PC-3 (cell line): ENCODE data around the gene MON1B. TPM values are rescaled to one million over a fixed set of nuclear protein-coding genes. Genes with fewer than 3 reads are reported as not detected.

Experiments
- ATAC-seq: fragments of 200-7000 bp; cut with Tn5 transposase; 2 replicates; pipeline ENCODE4 v1.9.1; 2020; ENCODE audit warnings: mild to moderate bottlenecking, moderate library complexity
- Bru-seq: library from RNA; stranded (reverse); fragments of 400-500 nt; gene quantifications from one replicate; lab custom pipeline; 2021; lab: Mats Ljungman, UMichigan
- BruChase-seq, 2 experiments: library from RNA; stranded (reverse); fragments of 400-500 nt; gene quantifications; one replicate each; lab custom pipeline; 2021; lab: Mats Ljungman, UMichigan
- BruUV-seq: library from RNA; stranded (reverse); fragments of 400-500 nt; replicated peaks from 2 replicates; lab custom pipeline; 2021; lab: Mats Ljungman, UMichigan
- CTCF ChIA-PET: fragments of 300-600 bp; sonication (Branson Sonifier 250); formaldehyde crosslinking; loops from one replicate; lab custom pipeline; 2022; ENCODE audit warnings: antibody characterized with exemption; lab: Charles Lee
- POLR2A ChIA-PET: fragments of 300-600 bp; sonication (Branson Sonifier 250); formaldehyde crosslinking; loops from one replicate; lab custom pipeline; 2022; ENCODE audit warnings: antibody characterized with exemption; ENCODE audit not compliant: unreplicated experiment; lab: Charles Lee
- DNase-seq: peaks from one replicate; pipeline ENCODE4 v3.0.0-alpha.2; 2015
- H2AFZ ChIP-seq: fragments of 300-600 bp; sonication (generic); 2 replicates; pipeline ENCODE4 v1.6.0; 2016; ENCODE audit warnings: antibody characterized with exemption, low read length
- H3F3A ChIP-seq: fragments of 300-600 bp; sonication (generic); one replicate; pipeline ENCODE4 v1.6.0; 2017; ENCODE audit warnings: antibody characterized with exemption, low read length, control low read depth, mild to moderate bottlenecking; ENCODE audit not compliant: unreplicated experiment
- H3K27ac ChIP-seq: fragments of 300-600 bp; sonication (generic); 2 replicates; pipeline ENCODE4 v1.5.1; 2016; ENCODE audit warnings: mild to moderate bottlenecking, low read length
- H3K27me3 ChIP-seq: fragments of 300-600 bp; sonication (generic); 2 replicates; pipeline ENCODE4 v1.6.1; 2016; ENCODE audit warnings: low read length, mixed read lengths
- H3K36me3 ChIP-seq: fragments of 300-600 bp; sonication (generic); 2 replicates; pipeline ENCODE4 v1.6.1; 2016; ENCODE audit warnings: low read depth, mixed run types, low read length, mixed read lengths
- H3K4me1 ChIP-seq: fragments of 300-600 bp; sonication (generic); 2 replicates; pipeline ENCODE4 v1.5.1; 2016; ENCODE audit warnings: low read length; ENCODE audit not compliant: insufficient read depth
- H3K4me2 ChIP-seq: fragments of 300-600 bp; sonication (generic); 2 replicates; pipeline ENCODE4 v1.6.0; 2016; ENCODE audit warnings: low read length
- H3K4me3 ChIP-seq: fragments of 300-600 bp; sonication (generic); 2 replicates; pipeline ENCODE4 v1.5.1; 2016; ENCODE audit warnings: mild to moderate bottlenecking, low read length, mixed read lengths
- H3K79me2 ChIP-seq: fragments of 300-600 bp; sonication (generic); 2 replicates; pipeline ENCODE4 v1.6.1; 2017; ENCODE audit warnings: low read length, mixed read lengths
- H3K9ac ChIP-seq: fragments of 300-600 bp; sonication (generic); 2 replicates; pipeline ENCODE4 v1.6.0; 2016; ENCODE audit warnings: mild to moderate bottlenecking, low read length
- H3K9me2 ChIP-seq: fragments of 300-600 bp; sonication (generic); replicated peaks from 2 replicates; pipeline ENCODE4 v1.6.1; 2016; ENCODE audit warnings: mixed run types, low read length, mixed read lengths
- H3K9me3 ChIP-seq: fragments of 300-600 bp; sonication (generic); 2 replicates; pipeline ENCODE4 v1.6.1; 2016; ENCODE audit warnings: low read length, mixed read lengths
- H4K20me1 ChIP-seq: fragments of 300-600 bp; sonication (generic); 2 replicates; pipeline ENCODE4 v1.6.1; 2016; ENCODE audit warnings: low read length, mixed read lengths
- CTCF ChIP-seq: fragments of 300-600 bp; sonication (generic); conservative IDR thresholded peaks from 2 replicates; pipeline ENCODE4 v1.5.1; 2017; ENCODE audit warnings: antibody characterized with exemption, low read depth, mild to moderate bottlenecking, low read length
- EZH2 ChIP-seq: fragments of 300-600 bp; sonication (generic); IDR thresholded peaks from one replicate; pipeline ENCODE4 v1.6.1; 2017; ENCODE audit warnings: antibody characterized with exemption, mild to moderate bottlenecking, low read length; ENCODE audit not compliant: unreplicated experiment
- EZH2phosphoT487 ChIP-seq: fragments of 300-600 bp; sonication (generic); IDR thresholded peaks from 2 replicates; pipeline ENCODE4 v1.6.1; 2018; ENCODE audit warnings: mild to moderate bottlenecking, antibody characterized with exemption, low read length, borderline replicate concordance
- intact Hi-C: fragments of 100-400 bp; cut with micrococcal nuclease; formaldehyde crosslinking; loops from 2 replicates; pipeline ENCODE4 v1.9.0; 2023
- long read RNA-seq: library from polyadenylated mRNA; unstranded; transcript quantifications from one replicate; pipeline ENCODE4 v2.0.0, GENCODE V29; 2021; ENCODE audit not compliant: unreplicated experiment
- total RNA-seq: library from RNA; depleted of rRNA; stranded (reverse); fragments of >200 nt; gene quantifications from 2 replicates; pipeline ENCODE4 v1.2.3, GENCODE V29; 2014; rRNA removed

The MON1B gene
- total RNA-seq (12.7 and 15.0 TPM in 2 replicates), Bru-seq, nascent RNA (percentile 76 among the genes with signal in this experiment), BruChase-seq, experiment 1, labeled RNA remaining after a 6-hour chase (percentile 91 among the genes with signal in this experiment), BruChase-seq, experiment 2, labeled RNA remaining after a 2-hour chase (percentile 86 among the genes with signal in this experiment)
- long read RNA-seq, full-length matches to known transcripts, result 54 of 101 reads
- long read RNA-seq, partial matches to known transcripts, result 39 of 101 reads
- long read RNA-seq, other reads (novel, unspliced or antisense), result 8 of 101 reads

- intact Hi-C loops, result loop anchor here (2.0 kb wide), 1 partner anchor 22 kb away; no protein-coding TSS in a partner anchor
- POLR2A ChIA-PET, result no interaction called here
- peak; percentile 98 for ATAC-seq
These were observed at the start of gene MON1B for GRCh38 chr16:77190478-77191258. TSS of gene MON1B (plus strand) at chr16:77191190. CDS start at chr16:77191486, 296 bp downstream.

GRCh38 chr16:77143364-77143763, 47.6 kb upstream of the MON1B start:
- CTCF ChIA-PET, result no interaction called here
- Histone ChIP-seq H2AFZ (no peak overlapping the region), H3F3A (no peaks in the 10 kb centered on the region), H3K27ac (no peak overlapping the region), H3K4me2 (no peak overlapping the region), H3K9ac (no peak overlapping the region), H3K27me3 (no peaks in the 10 kb centered on the region; the same call in 1 of the 2 replicates), H3K9me2 (no peaks in the 10 kb centered on the region), H3K9me3 (no peaks in the 10 kb centered on the region), H3K4me1 (no peaks in the 10 kb centered on the region), H3K79me2 (no peaks in the 10 kb centered on the region), H3K4me3 (no peak overlapping the region), H4K20me1 (no peaks in the 10 kb centered on the region), H3K36me3 (no peaks in the 10 kb centered on the region)
- POLR2A ChIA-PET, result no interaction called here
- no peak for TF ChIP-seq CTCF
- TF ChIP-seq EZH2, result no peak
- TF ChIP-seq EZH2phosphoT487, result no peak
- intact Hi-C loops, result no loop called here
- no peak for DNase-seq
- no TSS peak for BruUV-seq
- ATAC-seq, result no peak

More at GRCh38 chr16:77190478-77191258, at the start of gene MON1B:
- no TSS peak for BruUV-seq
- H3K9me3 ChIP-seq, result no peaks in the 10 kb centered on the region
- peak; percentile 94 for DNase-seq
- TF ChIP-seq EZH2, result no peak
- no peak for TF ChIP-seq CTCF
- no peak for TF ChIP-seq EZH2phosphoT487
- H3F3A ChIP-seq, result no peaks in the 10 kb centered on the region
- peaks cover 11% of the 10 kb centered on the region for H3K4me1 ChIP-seq
- H3K4me3 ChIP-seq, result peak within 1 kb of the TSS; percentile 75
- CTCF ChIA-PET, result no interaction called here
- peaks cover 21% of the 10 kb centered on the region for H3K79me2 ChIP-seq
- H3K27me3 ChIP-seq, result no peaks in the 10 kb centered on the region
- peak within 1 kb of the TSS; percentile 92 for H2AFZ ChIP-seq
- H3K4me2 ChIP-seq, result peak within 1 kb of the TSS; percentile 93
- H3K36me3 ChIP-seq, result no peaks in the 10 kb centered on the region
- H3K9ac ChIP-seq, result peak within 1 kb of the TSS; percentile 82
- no peaks in the 10 kb centered on the region for H4K20me1 ChIP-seq
- H3K9me2 ChIP-seq, result no peaks in the 10 kb centered on the region
- H3K27ac ChIP-seq, result peak within 1 kb of the TSS; percentile 78
